ENCODE data around the gene MEPCE.

MEPCE gene

GRCh38 chr7:100393233-100393905 lies 36.3 kb upstream of the MEPCE start:
- H3K79me2 ChIP-seq (ENCODE audit: control insufficient read depth, insufficient read depth, low read length): no peaks in the 10 kb centered on the region
- H3K4me3 ChIP-seq (ENCODE audit: low read length): no peak overlapping the region
- H3K79me1 ChIP-seq (ENCODE audit: low read length): no peaks in the 10 kb centered on the region
- H3K56ac ChIP-seq (ENCODE audit: low read length): no peak overlapping the region
- H3K9ac ChIP-seq (ENCODE audit: low read length): no peak overlapping the region
- H3K4me2 ChIP-seq (ENCODE audit: low read length): no peak overlapping the region
- DNase-seq: no peak
- H3K36me3 ChIP-seq (ENCODE audit: control insufficient read depth, insufficient read depth, low read length): no peaks in the 10 kb centered on the region
- H2BK120ac ChIP-seq (ENCODE audit: low read depth, low read length): no peak overlapping the region
- no peak overlapping the region for H2AK5ac ChIP-seq (ENCODE audit: low read length)
- WGBS (ENCODE audit: extremely low coverage, insufficient coverage, low lambda C conversion rate): no CpG with 5 or more reads among the region's 4 CpGs
- no peak overlapping the region for H4K8ac ChIP-seq (ENCODE audit: low read depth, low read length)
- H2BK5ac ChIP-seq (ENCODE audit: low read length): no peak overlapping the region
- no peak overlapping the region for H2BK15ac ChIP-seq (replicated peaks; ENCODE audit: low read depth)
- no peak overlapping the region for H3K27ac ChIP-seq (ENCODE audit: low read depth, low read length)
- no peak overlapping the region for H3K4ac ChIP-seq (ENCODE audit: low read depth, low read length)
- no peak overlapping the region for H4K5ac ChIP-seq (ENCODE audit: low read length)
- H3K4me1 ChIP-seq (ENCODE audit: control insufficient read depth, low read depth, low read length): no peaks in the 10 kb centered on the region
- no peak overlapping the region for H3K23ac ChIP-seq (ENCODE audit: low read length)
- no peaks in the 10 kb centered on the region for H3K27me3 ChIP-seq (ENCODE audit: insufficient read depth, low read length, poor library complexity)
- H3K18ac ChIP-seq (ENCODE audit: low read length): no peak overlapping the region

GRCh38 chr7:100394077-100394476 lies 35.6 kb upstream of the MEPCE start:
- H3K56ac ChIP-seq (ENCODE audit: low read length): no peak overlapping the region
- H2BK120ac ChIP-seq (ENCODE audit: low read depth, low read length): no peak overlapping the region
- H3K36me3 ChIP-seq (ENCODE audit: control insufficient read depth, insufficient read depth, low read length): no peaks in the 10 kb centered on the region
- H2BK5ac ChIP-seq (ENCODE audit: low read length): no peak overlapping the region
- no peak overlapping the region for H2AK5ac ChIP-seq (ENCODE audit: low read length)
- no peak overlapping the region for H4K5ac ChIP-seq (ENCODE audit: low read length)
- H3K79me2 ChIP-seq (ENCODE audit: control insufficient read depth, insufficient read depth, low read length): no peaks in the 10 kb centered on the region
- no CpG with 5 or more reads among the region's 2 CpGs for WGBS (ENCODE audit: extremely low coverage, insufficient coverage, low lambda C conversion rate)
- H3K4me1 ChIP-seq (ENCODE audit: control insufficient read depth, low read depth, low read length): no peaks in the 10 kb centered on the region
- H4K8ac ChIP-seq (ENCODE audit: low read depth, low read length): no peak overlapping the region
- H3K4ac ChIP-seq (ENCODE audit: low read depth, low read length): no peak overlapping the region
- peak; percentile 23 for DNase-seq
- no peaks in the 10 kb centered on the region for H3K27me3 ChIP-seq (ENCODE audit: insufficient read depth, low read length, poor library complexity)
- H3K4me2 ChIP-seq (ENCODE audit: low read length): no peak overlapping the region
- H3K23ac ChIP-seq (ENCODE audit: low read length): no peak overlapping the region
- no peak overlapping the region for H3K9ac ChIP-seq (ENCODE audit: low read length)
- H3K4me3 ChIP-seq (ENCODE audit: low read length): no peak overlapping the region
- H3K27ac ChIP-seq (ENCODE audit: low read depth, low read length): no peak overlapping the region
- H3K79me1 ChIP-seq (ENCODE audit: low read length): no peaks in the 10 kb centered on the region
- H2BK15ac ChIP-seq (replicated peaks; ENCODE audit: low read depth): no peak overlapping the region
- no peak overlapping the region for H3K18ac ChIP-seq (ENCODE audit: low read length)

GRCh38 chr7:100396421-100396982 lies 33.1 kb upstream of the MEPCE start:
- Histone ChIP-seq H3K79me2 (ENCODE audit: control insufficient read depth, insufficient read depth, low read length) (no peaks in the 10 kb centered on the region), H3K27ac (ENCODE audit: low read depth, low read length) (no peak overlapping the region), H2AK5ac (ENCODE audit: low read length) (no peak overlapping the region), H3K4me2 (ENCODE audit: low read length) (no peak overlapping the region), H2BK120ac (ENCODE audit: low read depth, low read length) (no peak overlapping the region), H3K18ac (ENCODE audit: low read length) (no peak overlapping the region), H2BK15ac (replicated peaks; ENCODE audit: low read depth) (no peak overlapping the region), H4K8ac (ENCODE audit: low read depth, low read length) (no peak overlapping the region), H3K36me3 (ENCODE audit: control insufficient read depth, insufficient read depth, low read length) (no peaks in the 10 kb centered on the region), H3K4me3 (ENCODE audit: low read length) (no peak overlapping the region), H3K27me3 (ENCODE audit: insufficient read depth, low read length, poor library complexity) (no peaks in the 10 kb centered on the region), H3K79me1 (ENCODE audit: low read length) (no peaks in the 10 kb centered on the region), H3K23ac (ENCODE audit: low read length) (no peak overlapping the region), H3K4ac (ENCODE audit: low read depth, low read length) (no peak overlapping the region), H4K5ac (ENCODE audit: low read length) (no peak overlapping the region), H2BK5ac (ENCODE audit: low read length) (no peak overlapping the region), H3K4me1 (ENCODE audit: control insufficient read depth, low read depth, low read length) (no peaks in the 10 kb centered on the region), H3K9ac (ENCODE audit: low read length) (no peak overlapping the region), H3K56ac (ENCODE audit: low read length) (no peak overlapping the region)
- DNase-seq: no peak
- no CpG with 5 or more reads among the region's 9 CpGs for WGBS (ENCODE audit: extremely low coverage, insufficient coverage, low lambda C conversion rate)

- H2BK120ac ChIP-seq (ENCODE audit: low read depth, low read length): no peak overlapping the region
- no peaks in the 10 kb centered on the region for H3K27me3 ChIP-seq (ENCODE audit: insufficient read depth, low read length, poor library complexity)
- no peaks in the 10 kb centered on the region for H3K79me1 ChIP-seq (ENCODE audit: low read length)
- no peaks in the 10 kb centered on the region for H3K4me1 ChIP-seq (ENCODE audit: control insufficient read depth, low read depth, low read length)
- H3K9ac ChIP-seq (ENCODE audit: low read length): no peak overlapping the region
- H3K4ac ChIP-seq (ENCODE audit: low read depth, low read length): no peak overlapping the region
- H4K8ac ChIP-seq (ENCODE audit: low read depth, low read length): no peak overlapping the region
- no peak overlapping the region for H3K4me3 ChIP-seq (ENCODE audit: low read length)
- no peak overlapping the region for H2BK15ac ChIP-seq (replicated peaks; ENCODE audit: low read depth)
- no peak overlapping the region for H3K4me2 ChIP-seq (ENCODE audit: low read length)
- no peaks in the 10 kb centered on the region for H3K36me3 ChIP-seq (ENCODE audit: control insufficient read depth, insufficient read depth, low read length)
- DNase-seq: no peak
- no peak overlapping the region for H2AK5ac ChIP-seq (ENCODE audit: low read length)
- no peak overlapping the region for H3K23ac ChIP-seq (ENCODE audit: low read length)
- H3K18ac ChIP-seq (ENCODE audit: low read length): no peak overlapping the region
- no peak overlapping the region for H2BK5ac ChIP-seq (ENCODE audit: low read length)
- no peak overlapping the region for H3K56ac ChIP-seq (ENCODE audit: low read length)
- no CpG with 5 or more reads among the region's 13 CpGs for WGBS (ENCODE audit: extremely low coverage, insufficient coverage, low lambda C conversion rate)
- H3K79me2 ChIP-seq (ENCODE audit: control insufficient read depth, insufficient read depth, low read length): no peaks in the 10 kb centered on the region
- H3K27ac ChIP-seq (ENCODE audit: low read depth, low read length): no peak overlapping the region
- no peak overlapping the region for H4K5ac ChIP-seq (ENCODE audit: low read length)
Measured at GRCh38 chr7:100397315-100398081, 32.1 kb upstream of the MEPCE start.

GRCh38 chr7:100398239-100398638 lies 31.4 kb upstream of the MEPCE start:
- Histone ChIP-seq H3K4me2 (ENCODE audit: low read length) (no peak overlapping the region), H3K4me3 (ENCODE audit: low read length) (no peak overlapping the region), H3K4ac (ENCODE audit: low read depth, low read length) (no peak overlapping the region), H3K9ac (ENCODE audit: low read length) (no peak overlapping the region), H2AK5ac (ENCODE audit: low read length) (no peak overlapping the region), H2BK5ac (ENCODE audit: low read length) (no peak overlapping the region), H3K27ac (ENCODE audit: low read depth, low read length) (no peak overlapping the region), H3K23ac (ENCODE audit: low read length) (no peak overlapping the region), H3K27me3 (ENCODE audit: insufficient read depth, low read length, poor library complexity) (no peaks in the 10 kb centered on the region), H4K8ac (ENCODE audit: low read depth, low read length) (no peak overlapping the region), H2BK120ac (ENCODE audit: low read depth, low read length) (no peak overlapping the region), H3K4me1 (ENCODE audit: control insufficient read depth, low read depth, low read length) (no peaks in the 10 kb centered on the region), H3K79me1 (ENCODE audit: low read length) (no peaks in the 10 kb centered on the region), H3K56ac (ENCODE audit: low read length) (no peak overlapping the region), H3K18ac (ENCODE audit: low read length) (no peak overlapping the region), H2BK15ac (replicated peaks; ENCODE audit: low read depth) (no peak overlapping the region), H3K79me2 (ENCODE audit: control insufficient read depth, insufficient read depth, low read length) (no peaks in the 10 kb centered on the region), H3K36me3 (ENCODE audit: control insufficient read depth, insufficient read depth, low read length) (no peaks in the 10 kb centered on the region), H4K5ac (ENCODE audit: low read length) (no peak overlapping the region)
- no peak for DNase-seq
- no CpG with 5 or more reads among the region's 2 CpGs for WGBS (ENCODE audit: extremely low coverage, insufficient coverage, low lambda C conversion rate)
